Thyroid gland (tissue), 4 donors: Measurements from ENCODE around the gene PAX8. TPM values are rescaled to one million over a fixed set of nuclear protein-coding genes. Genes with fewer than 3 reads are reported as not detected.

ENCODE experiments used
- DNase-seq, 2 donors: peaks; one replicate each; pipeline ENCODE4 v3.0.0-alpha.2; 2019
- H3K27ac ChIP-seq, 3 donors: fragments of 200-600 bp; sonication (generic); 1 replicate in 2 of 3; 2 replicates in 1 of 3; pipeline ENCODE4 v1.5.1; 2016 to 2019; ENCODE audit warnings: mild to moderate bottlenecking in 1 of 3, moderate library complexity in 1 of 3
- H3K27me3 ChIP-seq: fragments of 200-600 bp; sonication (generic); one replicate; pipeline ENCODE4 v1.5.1; 2019
- H3K36me3 ChIP-seq, 2 donors: fragments of 200-600 bp; sonication (generic); one replicate each; pipeline ENCODE4 v1.5.1; 2016 to 2019
- H3K4me1 ChIP-seq, 2 donors: fragments of 200-600 bp; sonication (generic); one replicate each; pipeline ENCODE4 v1.5.1; 2017 to 2019
- H3K4me3 ChIP-seq, 3 donors: fragments of 200-600 bp; sonication (generic); replicated peaks in 1 of 3; 1 replicate in 2 of 3; 2 replicates in 1 of 3; pipeline ENCODE4 v1.5.1; 2016; ENCODE audit warnings: mild to moderate bottlenecking in 1 of 3
- H3K9me3 ChIP-seq: fragments of 200-600 bp; sonication (generic); one replicate; pipeline ENCODE4 v1.5.1; 2017
- CTCF ChIP-seq, 6 experiments: fragments of 200-600 bp in 3 of 6; fragments of 450-650 bp in 3 of 6; sonication (generic) in 3 of 6; IDR thresholded peaks; one replicate each; pipeline ENCODE4 v1.5.1; 2016 to 2019; ENCODE audit warnings: antibody characterized with exemption in 6 of 6, mild to moderate bottlenecking in 2 of 6, inconsistent platforms in 1 of 6, moderate library complexity in 1 of 6
- POLR2A ChIP-seq, 2 donors: fragments of 450-650 bp; IDR thresholded peaks; one replicate each; pipeline ENCODE4 v1.6.1; 2017; ENCODE audit warnings: antibody characterized with exemption in 2 of 2, mild to moderate bottlenecking in 2 of 2, moderate library complexity in 1 of 2
- WGBS, 2 donors: methylation state at CpG; one replicate each; pipeline ENCODE4 v1.1.5; 2017; 5-methylcytosine and 5-hydroxymethylcytosine counted together
- intact Hi-C: fragments of 100-400 bp; cut with DNase I; formaldehyde crosslinking; loops from one replicate; pipeline ENCODE4 v1.15.1; 2023
- total RNA-seq, 4 donors: library from RNA; depleted of rRNA; stranded (reverse); fragments of >200 nt; gene quantifications; one replicate each; pipeline ENCODE4 v1.2.3, GENCODE V29; 2016

Gene PAX8
- total RNA-seq, 4 donors from 2014 or later, result 1,318 to 2,156 (median 1,767) TPM

- WGBS, 2 donors, result 82 to 95% methylated on average over 3 to 9 of the region's 15 CpGs
- Histone ChIP-seq H3K9me3 (no peaks in the 10 kb centered on the region), H3K27me3 (no peaks in the 10 kb centered on the region), H3K27ac (peak overlapping the region; percentile 56 to 91 (median 87)), H3K4me1 (peaks cover 38 to 75% of the 10 kb centered on the region in 2 donors), H3K4me3 (no peak overlapping the region), H3K36me3 (no peaks in the 10 kb centered on the region)
- intact Hi-C loops, result no loop called here
- TF ChIP-seq POLR2A (IDR thresholded peaks at IDR 0.05) (no peak), CTCF (IDR thresholded peaks at IDR 0.05) (no peak)
- DNase-seq, result no peak
Measured at GRCh38 chr2:113182471-113183260, 96.1 kb downstream of the PAX8 start.

GRCh38 chr2:113181258-113182051, 97.3 kb downstream of the PAX8 start:
- DNase-seq, result peak; percentile 80 to 83

DNA sequence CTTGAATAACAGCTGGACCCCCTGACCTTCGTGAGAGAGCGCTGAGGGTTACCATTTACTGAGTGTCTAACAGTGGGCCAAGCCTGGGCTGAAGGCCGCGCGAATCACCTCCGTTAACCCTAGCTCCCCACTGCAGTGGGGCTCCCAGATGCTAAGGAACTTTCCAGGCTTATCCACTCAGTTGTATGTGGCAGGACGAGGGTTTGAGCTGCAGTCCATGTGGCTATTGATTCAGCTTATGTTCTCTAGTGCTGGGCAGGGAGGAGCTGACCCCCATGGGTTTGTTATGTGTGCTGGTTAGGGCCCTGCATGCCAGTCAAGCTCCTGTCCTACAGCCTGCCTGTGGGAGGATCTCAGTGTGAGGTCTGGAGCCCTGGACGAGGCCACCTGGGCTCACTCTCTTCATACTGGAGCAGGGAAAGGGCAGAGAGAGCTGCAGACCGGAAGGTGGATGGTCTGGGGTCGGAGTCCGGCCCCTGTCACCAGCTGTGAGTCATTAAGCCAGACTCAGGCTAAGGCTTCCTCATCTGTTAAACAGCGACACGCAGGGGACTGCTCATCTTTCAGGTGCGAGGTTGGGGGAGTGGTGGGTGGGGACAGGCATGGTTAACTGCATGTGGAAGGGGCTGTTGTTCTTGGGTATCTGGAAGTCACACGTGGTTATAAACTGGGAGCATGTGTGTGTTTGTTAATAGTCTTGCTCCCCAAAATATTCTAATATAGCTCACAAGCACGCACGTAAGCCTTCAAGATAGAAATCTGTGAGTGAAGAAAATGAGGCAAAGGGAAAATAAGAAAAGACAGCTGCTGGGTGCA, 98.4 kb downstream of the PAX8 start:
- TF ChIP-seq POLR2A (IDR thresholded peaks at IDR 0.05), result no peak
- TF ChIP-seq CTCF (IDR thresholded peaks at IDR 0.05), result no peak
- 83 to 84% methylated on average over 15 to 16 of the region's 17 CpGs for WGBS, 2 donors
- no peak overlapping the region for H3K4me3 ChIP-seq
- H3K36me3 ChIP-seq, result no peaks in the 10 kb centered on the region
- no peaks in the 10 kb centered on the region for H3K9me3 ChIP-seq
- peaks cover 51 to 79% of the 10 kb centered on the region in 2 donors for H3K4me1 ChIP-seq
- no peaks in the 10 kb centered on the region for H3K27me3 ChIP-seq
- peak overlapping the region; percentile 56 to 91 (median 87) for H3K27ac ChIP-seq
- no peak for DNase-seq
- intact Hi-C loops, result no loop called here

More at GRCh38 chr2:113181258-113182051, 97.3 kb downstream of the PAX8 start:
- intact Hi-C loops, result no loop called here
- Histone ChIP-seq H3K27ac (peak overlapping the region; percentile 56 to 91 (median 87)), H3K4me3 (no peak overlapping the region), H3K27me3 (no peaks in the 10 kb centered on the region), H3K9me3 (no peaks in the 10 kb centered on the region), H3K4me1 (peaks cover 46 to 82% of the 10 kb centered on the region in 2 donors), H3K36me3 (no peaks in the 10 kb centered on the region)
- 33 to 35% methylated on average over 8 of the region's 8 CpGs for WGBS, 2 donors
- TF ChIP-seq CTCF (IDR thresholded peaks at IDR 0.05) (no peak), POLR2A (IDR thresholded peaks at IDR 0.05) (peak in 1 of 2 donors; percentile 30)

- intact Hi-C loops, result no loop called here
- H3K27ac ChIP-seq, result peak overlapping the region; percentile 14 to 95 (median 91)
- no peak for DNase-seq
- H3K4me3 ChIP-seq, result no peak overlapping the region
- 92 to 93% methylated on average over 8 of the region's 8 CpGs for WGBS, 2 donors
- TF ChIP-seq POLR2A (IDR thresholded peaks at IDR 0.05) (no peak), CTCF (IDR thresholded peaks at IDR 0.05) (no peak)
- H3K9me3 ChIP-seq, result no peaks in the 10 kb centered on the region
- H3K27me3 ChIP-seq, result no peaks in the 10 kb centered on the region
- H3K36me3 ChIP-seq, result no peaks in the 10 kb centered on the region
- peaks cover 46 to 82% of the 10 kb centered on the region in 2 donors for H3K4me1 ChIP-seq
Measured at GRCh38 chr2:113179446-113180045, 99.2 kb downstream of the PAX8 start.
